Sigmoid colon (tissue), 4 donors: Measurements from ENCODE around the gene ITGB5.

Source experiments
- CTCF ChIP-seq, 4 experiments: fragments of 450-650 bp in 3 of 4; fragments of 200-600 bp in 1 of 4; IDR thresholded peaks; one replicate each; pipeline ENCODE4 v1.5.1; 2016 to 2019; ENCODE audit warnings: antibody characterized with exemption in 4 of 4, mild to moderate bottlenecking in 3 of 4, moderate library complexity in 2 of 4
- EP300 ChIP-seq, 4 donors: sonication (generic); formaldehyde crosslinking; IDR thresholded peaks; one replicate each; pipeline ENCODE4 v1.6.1; 2017; ENCODE audit warnings: antibody characterized with exemption in 4 of 4
- POLR2A ChIP-seq, 2 donors: fragments of 450-650 bp; IDR thresholded peaks; one replicate each; pipeline ENCODE4 v1.6.1; 2016; ENCODE audit warnings: antibody characterized with exemption in 2 of 2, mild to moderate bottlenecking in 2 of 2, moderate library complexity in 2 of 2

DNA sequence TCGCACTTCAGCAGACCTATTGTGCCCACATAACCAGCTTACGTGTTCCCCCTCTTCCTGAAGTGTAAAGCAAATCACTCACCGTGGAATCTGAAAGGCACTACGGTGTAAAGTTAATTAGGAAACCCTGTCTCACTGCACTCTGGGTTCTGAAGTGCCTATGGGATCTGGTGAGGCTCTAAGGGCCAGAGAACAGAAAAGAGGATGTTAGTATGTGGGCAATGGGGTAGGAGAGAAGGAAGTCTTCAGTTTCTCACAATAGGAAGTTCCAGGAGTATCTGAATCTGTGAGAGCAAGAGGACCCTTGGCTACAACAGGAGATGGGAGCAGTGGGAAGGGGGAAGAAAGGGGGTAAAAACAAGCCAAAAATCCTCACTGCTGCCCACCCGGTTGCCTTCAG, 71.4 kb downstream of the ITGB5 start:
- TF ChIP-seq CTCF (IDR thresholded peaks at IDR 0.05): no peak
- no peak for TF ChIP-seq POLR2A (IDR thresholded peaks at IDR 0.05)
- TF ChIP-seq EP300 (IDR thresholded peaks at IDR 0.05): no peak
